ENCODE results near the gene FOXP1.

Gene FOXP1

GRCh38 chr3:71203727-71204488 lies 379.6 kb downstream of the FOXP1 start:
- TF ChIP-seq CTCF (IDR thresholded peaks at IDR 0.05; ENCODE audit: low read depth, low read length) = no peak
- no peak overlapping the region for H3K4me3 ChIP-seq (replicated peaks in 1 of 2; ENCODE audit: low read depth in 2 of 2, low read length in 2 of 2)
- no peak for DNase-seq (ENCODE audit: low read depth in 2 of 2)

GRCh38 chr3:71202848-71203533 lies 380.5 kb downstream of the FOXP1 start:
- DNase-seq (ENCODE audit: low read depth in 2 of 2) = no peak
- no peak for TF ChIP-seq CTCF (IDR thresholded peaks at IDR 0.05; ENCODE audit: low read depth, low read length)
- no peak overlapping the region for H3K4me3 ChIP-seq (replicated peaks in 1 of 2; ENCODE audit: low read depth in 2 of 2, low read length in 2 of 2)

- no peak overlapping the region for H3K4me3 ChIP-seq (replicated peaks in 1 of 2; ENCODE audit: low read depth in 2 of 2, low read length in 2 of 2)
- TF ChIP-seq CTCF (IDR thresholded peaks at IDR 0.05; ENCODE audit: low read depth, low read length) = no peak
- peak; percentile 63 to 82 for DNase-seq (ENCODE audit: low read depth in 2 of 2)
These were observed 381.6 kb downstream of the FOXP1 start for GRCh38 chr3:71201939-71202338.

- H3K4me3 ChIP-seq (replicated peaks in 1 of 2; ENCODE audit: low read depth in 2 of 2, low read length in 2 of 2) = no peak overlapping the region
- no peak for DNase-seq (ENCODE audit: low read depth in 2 of 2)
- no peak for TF ChIP-seq CTCF (IDR thresholded peaks at IDR 0.05; ENCODE audit: low read depth, low read length)
These were observed 385.5 kb downstream of the FOXP1 start for GRCh38 chr3:71197841-71198565.

- no peak overlapping the region for H3K4me3 ChIP-seq (replicated peaks in 1 of 2; ENCODE audit: low read depth in 2 of 2, low read length in 2 of 2)
- TF ChIP-seq CTCF (IDR thresholded peaks at IDR 0.05; ENCODE audit: low read depth, low read length) = no peak
- peak in 1 of 2 donors; percentile 48 for DNase-seq (ENCODE audit: low read depth in 2 of 2)
These were observed 388.0 kb downstream of the FOXP1 start for GRCh38 chr3:71195492-71195891.

- no peak for DNase-seq (ENCODE audit: low read depth in 2 of 2)
- no peak overlapping the region for H3K4me3 ChIP-seq (replicated peaks in 1 of 2; ENCODE audit: low read depth in 2 of 2, low read length in 2 of 2)
- no peak for TF ChIP-seq CTCF (IDR thresholded peaks at IDR 0.05; ENCODE audit: low read depth, low read length)
These were observed 388.7 kb downstream of the FOXP1 start for GRCh38 chr3:71194785-71195184.

All from cardiac fibroblast (primary cell).